Neural progenitor cell (in vitro differentiated cells): Measurements from ENCODE around the gene C1QB. TPM values are rescaled to one million over a fixed set of nuclear protein-coding genes. Genes with fewer than 3 reads are reported as not detected.
A peak's percentile ranks its signal among the peaks of the same experiment; 100 is the strongest.

Source experiments
- DNase-seq: peaks from one replicate; pipeline ENCODE4 v3.0.0-alpha.2; 2016; ENCODE audit warnings: low spot score
- H2AFZ ChIP-seq: fragments of 200-600 bp; sonication (generic); replicated peaks from 2 replicates; pipeline ENCODE4 v1.6.1; 2016; ENCODE audit warnings: antibody characterized with exemption
- H3F3A ChIP-seq: fragments of 200-600 bp; sonication (generic); 2 replicates; pipeline ENCODE4 v1.6.1; 2016; ENCODE audit warnings: antibody characterized with exemption, low read depth
- H3K27ac ChIP-seq: fragments of 200-600 bp; sonication (generic); 2 replicates; pipeline ENCODE4 v1.5.1; 2016; ENCODE audit warnings: mild to moderate bottlenecking
- H3K27me3 ChIP-seq: fragments of 200-600 bp; sonication (generic); 2 replicates; pipeline ENCODE4 v1.6.1; 2016; ENCODE audit warnings: mild to moderate bottlenecking, moderate library complexity
- H3K36me3 ChIP-seq: fragments of 200-600 bp; sonication (generic); 2 replicates; pipeline ENCODE4 v1.5.1; 2016
- H3K4me1 ChIP-seq: fragments of 200-600 bp; sonication (generic); 2 replicates; pipeline ENCODE4 v1.6.1; 2016; ENCODE audit warnings: mixed run types
- H3K4me2 ChIP-seq: fragments of 200-600 bp; sonication (generic); 2 replicates; pipeline ENCODE4 v1.6.1; 2016
- H3K4me3 ChIP-seq: fragments of 200-600 bp; sonication (generic); 2 replicates; pipeline ENCODE4 v1.5.1; 2016
- H3K79me2 ChIP-seq: fragments of 200-600 bp; sonication (generic); 2 replicates; pipeline ENCODE4 v1.6.1; 2016; ENCODE audit warnings: low read depth
- H3K9ac ChIP-seq: fragments of 200-600 bp; sonication (generic); 2 replicates; pipeline ENCODE4 v1.6.1; 2016
- H3K9me3 ChIP-seq: fragments of 200-600 bp; sonication (generic); 2 replicates; pipeline ENCODE4 v1.5.1; 2016; ENCODE audit warnings: low read depth
- H4K20me1 ChIP-seq: fragments of 200-600 bp; sonication (generic); 2 replicates; pipeline ENCODE4 v1.6.1; 2016; ENCODE audit warnings: low read depth
- H3K27ac Mint-ChIP-seq: 3 replicates; pipeline ENCODE4 v1.8.0; 2021; ENCODE audit warnings: mixed read lengths
- H3K27me3 Mint-ChIP-seq: 2 replicates; pipeline ENCODE4 v1.8.0; 2022; ENCODE audit warnings: low read depth, mild to moderate bottlenecking, inconsistent platforms, moderate library complexity, mixed read lengths; ENCODE audit not compliant: insufficient read depth
- H3K36me3 Mint-ChIP-seq: 3 replicates; pipeline ENCODE4 v1.8.0; 2021; ENCODE audit warnings: mixed read lengths
- H3K4me1 Mint-ChIP-seq: 3 replicates; pipeline ENCODE4 v1.8.0; 2021; ENCODE audit warnings: mixed read lengths
- H3K4me3 Mint-ChIP-seq: 3 replicates; pipeline ENCODE4 v1.8.0; 2021; ENCODE audit warnings: mild to moderate bottlenecking, moderate library complexity, mixed read lengths
- H3K9me3 Mint-ChIP-seq: 3 replicates; pipeline ENCODE4 v1.8.0; 2020; ENCODE audit warnings: mixed read lengths
- CTCF ChIP-seq: fragments of 200-600 bp; sonication (generic); IDR thresholded peaks from 2 replicates; pipeline ENCODE4 v1.5.1; 2017; ENCODE audit warnings: antibody characterized with exemption, mild to moderate bottlenecking
- EZH2 ChIP-seq: fragments of 200-600 bp; sonication (generic); IDR thresholded peaks from 2 replicates; pipeline ENCODE4 v1.6.1; 2017; ENCODE audit warnings: antibody characterized with exemption, mild to moderate bottlenecking, moderate library complexity
- EZH2phosphoT487 ChIP-seq: fragments of 200-600 bp; sonication (generic); IDR thresholded peaks from 2 replicates; pipeline ENCODE4 v1.6.1; 2017; ENCODE audit warnings: antibody characterized with exemption
- total RNA-seq: library from RNA; depleted of rRNA; stranded (reverse); fragments of >200 nt; gene quantifications from 2 replicates; pipeline ENCODE4 v1.2.3, GENCODE V29; 2015; ENCODE audit warnings: low replicate concordance

The C1QB gene
- total RNA-seq, 1 donor from 2014 or later = not detected

GRCh38 chr1:22708777-22709176, 55.7 kb downstream of the C1QB start:
- peaks cover 25% of the 10 kb centered on the region for H3K79me2 ChIP-seq
- TF ChIP-seq EZH2 (no peak), EZH2phosphoT487 (no peak), CTCF (no peak)
- no peak overlapping the region for H3K4me3 ChIP-seq
- Mint-ChIP-seq H3K4me1 (peaks cover 32% of the 10 kb centered on the region), H3K4me3 (peak overlapping the region; percentile 90), H3K27ac (no peak overlapping the region), H3K9me3 (no peaks in the 10 kb centered on the region), H3K27me3 (peaks cover 16% of the 10 kb centered on the region), H3K36me3 (no peaks in the 10 kb centered on the region)
- H3K9ac ChIP-seq = no peak overlapping the region
- H3K27ac ChIP-seq = no peak overlapping the region
- H3K9me3 ChIP-seq = no peaks in the 10 kb centered on the region
- peaks cover 24% of the 10 kb centered on the region for H4K20me1 ChIP-seq
- DNase-seq = no peak
- H3K4me1 ChIP-seq = peaks cover 29% of the 10 kb centered on the region
- H3K27me3 ChIP-seq = peaks cover 12% of the 10 kb centered on the region
- H3F3A ChIP-seq = peaks cover 35% of the 10 kb centered on the region
- H3K4me2 ChIP-seq = no peak overlapping the region
- H2AFZ ChIP-seq = no peak overlapping the region
- H3K36me3 ChIP-seq = no peaks in the 10 kb centered on the region

- DNase-seq = peak; percentile 48
- Histone ChIP-seq H3K4me1 (peaks cover 29% of the 10 kb centered on the region), H3K9ac (no peak overlapping the region), H3F3A (peaks cover 35% of the 10 kb centered on the region), H3K27ac (no peak overlapping the region), H3K27me3 (peaks cover 12% of the 10 kb centered on the region), H3K9me3 (no peaks in the 10 kb centered on the region), H3K79me2 (peaks cover 30% of the 10 kb centered on the region), H3K36me3 (no peaks in the 10 kb centered on the region), H2AFZ (no peak overlapping the region), H3K4me2 (peak overlapping the region; percentile 99), H3K4me3 (no peak overlapping the region), H4K20me1 (peaks cover 29% of the 10 kb centered on the region)
- H3K9me3 Mint-ChIP-seq = no peaks in the 10 kb centered on the region
- peak overlapping the region; percentile 90 for H3K4me3 Mint-ChIP-seq
- peaks cover 1% of the 10 kb centered on the region for H3K36me3 Mint-ChIP-seq
- TF ChIP-seq EZH2 (no peak), CTCF (peak; percentile 49)
- peaks cover 36% of the 10 kb centered on the region for H3K4me1 Mint-ChIP-seq
- no peak overlapping the region for H3K27ac Mint-ChIP-seq
- peaks cover 18% of the 10 kb centered on the region for H3K27me3 Mint-ChIP-seq
These were observed 56.2 kb downstream of the C1QB start for GRCh38 chr1:22709227-22709626.

- peaks cover 38% of the 10 kb centered on the region for H3K79me2 ChIP-seq
- no peak overlapping the region for H3K27ac ChIP-seq
- H3K4me3 ChIP-seq = peak overlapping the region; percentile 77
- Mint-ChIP-seq H3K9me3 (no peaks in the 10 kb centered on the region), H3K27me3 (peaks cover 18% of the 10 kb centered on the region), H3K4me1 (peaks cover 38% of the 10 kb centered on the region), H3K36me3 (peaks cover 6% of the 10 kb centered on the region), H3K27ac (peak overlapping the region; percentile 88), H3K4me3 (peak overlapping the region; percentile 90)
- H3F3A ChIP-seq = peaks cover 31% of the 10 kb centered on the region
- peak; percentile 85 for DNase-seq
- H3K27me3 ChIP-seq = peaks cover 12% of the 10 kb centered on the region
- no peaks in the 10 kb centered on the region for H3K9me3 ChIP-seq
- H4K20me1 ChIP-seq = peaks cover 37% of the 10 kb centered on the region
- H3K36me3 ChIP-seq = no peaks in the 10 kb centered on the region
- peak overlapping the region; percentile 50 for H2AFZ ChIP-seq
- TF ChIP-seq EZH2 (no peak), EZH2phosphoT487 (no peak), CTCF (no peak)
- H3K4me1 ChIP-seq = peaks cover 29% of the 10 kb centered on the region
- H3K9ac ChIP-seq = no peak overlapping the region
- H3K4me2 ChIP-seq = peak overlapping the region; percentile 99
These were observed 57.1 kb downstream of the C1QB start for GRCh38 chr1:22709891-22710700.
